HCT116 (cell line): ENCODE results near the gene OPN1MW3.
"Not testable (repeated sequence)": the region's sequence is repeated elsewhere in the genome, so short reads cannot be mapped to it uniquely, and the experiment has no call there.

Experiments used
- CBX3 ChIP-seq: IDR thresholded peaks from 2 replicates; pipeline ENCODE4 v1.6.1; 2012; ENCODE audit warnings: low read depth
- CEBPB ChIP-seq: IDR thresholded peaks from 2 replicates; pipeline ENCODE4 v1.6.1; 2012; ENCODE audit warnings: low read depth
- CTCF ChIP-seq, 3 experiments: fragments of 200-600 bp in 1 of 3; sonication (generic) in 1 of 3; IDR thresholded peaks in 2 of 3; conservative IDR thresholded peaks in 1 of 3; 2 replicates each; pipeline ENCODE4 v1.5.1; 2012 to 2017; ENCODE audit warnings: low read depth in 2 of 3, low read length in 2 of 3, antibody characterized with exemption in 1 of 3, borderline replicate concordance in 1 of 3, control low read depth in 1 of 3, mild to moderate bottlenecking in 1 of 3, mixed read lengths in 1 of 3, mixed run types in 1 of 3, moderate library complexity in 1 of 3; ENCODE audit not compliant: insufficient read depth in 1 of 3
- EZH2 ChIP-seq: fragments of 200-600 bp; sonication (generic); IDR thresholded peaks from 2 replicates; pipeline ENCODE4 v1.6.1; 2017; ENCODE audit warnings: antibody characterized with exemption, mixed run types
- POLR2A ChIP-seq: IDR thresholded peaks from 2 replicates; pipeline ENCODE4 v1.7.0; 2011; ENCODE audit warnings: borderline replicate concordance; ENCODE audit not compliant: insufficient read depth, insufficient read length; ENCODE audit errors: extremely low read depth
- POLR2AphosphoS5 ChIP-seq: IDR thresholded peaks from 2 replicates; pipeline ENCODE4 v1.6.1; 2011; ENCODE audit warnings: mild to moderate bottlenecking, low read depth, low read length, moderate library complexity
- RAD21 ChIP-seq: IDR thresholded peaks from 2 replicates; pipeline ENCODE4 v1.6.1; 2012; ENCODE audit warnings: low read depth, mild to moderate bottlenecking
- ZBTB33 ChIP-seq: IDR thresholded peaks from 2 replicates; pipeline ENCODE4 v1.6.1; 2011; ENCODE audit warnings: mild to moderate bottlenecking, low read length, moderate library complexity; ENCODE audit not compliant: insufficient replicate concordance; ENCODE audit errors: extremely low read depth
- ZNF274 ChIP-seq: fragments of 200-500 bp; sonication (Bioruptor generic); IDR thresholded peaks from 2 replicates; pipeline ENCODE4 v1.6.1; 2014; ENCODE audit warnings: mild to moderate bottlenecking, low read depth, low read length, inconsistent platforms

DNA sequence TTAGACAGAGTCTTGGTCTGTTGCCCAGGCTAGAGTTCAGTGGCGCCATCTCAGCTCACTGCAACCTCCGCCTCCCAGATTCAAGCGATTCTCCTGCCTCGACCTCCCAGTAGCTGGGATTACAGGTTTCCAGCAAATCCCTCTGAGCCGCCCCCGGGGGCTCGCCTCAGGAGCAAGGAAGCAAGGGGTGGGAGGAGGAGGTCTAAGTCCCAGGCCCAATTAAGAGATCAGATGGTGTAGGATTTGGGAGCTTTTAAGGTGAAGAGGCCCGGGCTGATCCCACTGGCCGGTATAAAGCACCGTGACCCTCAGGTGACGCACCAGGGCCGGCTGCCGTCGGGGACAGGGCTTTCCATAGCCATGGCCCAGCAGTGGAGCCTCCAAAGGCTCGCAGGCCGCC lies 37.9 kb upstream of the OPN1MW3 start, which contains the start of gene OPN1MW2:
- TF ChIP-seq ZBTB33; CEBPB; EZH2; CTCF (IDR thresholded peaks at IDR 0.05 in 2 of 3, conservative IDR thresholded peaks at IDR 0.05 in 1 of 3; ENCODE audit: borderline replicate concordance in 1 of 3, insufficient read depth in 1 of 3, low read depth in 2 of 3, low read length in 2 of 3); POLR2AphosphoS5; CBX3; ZNF274; POLR2A; RAD21: not testable (repeated sequence)
